ENCODE data around the gene THAP2.
"Not testable (repeated sequence)": the region's sequence is repeated elsewhere in the genome, so short reads cannot be mapped to it uniquely, and the experiment has no call there.

Gene THAP2

DNA sequence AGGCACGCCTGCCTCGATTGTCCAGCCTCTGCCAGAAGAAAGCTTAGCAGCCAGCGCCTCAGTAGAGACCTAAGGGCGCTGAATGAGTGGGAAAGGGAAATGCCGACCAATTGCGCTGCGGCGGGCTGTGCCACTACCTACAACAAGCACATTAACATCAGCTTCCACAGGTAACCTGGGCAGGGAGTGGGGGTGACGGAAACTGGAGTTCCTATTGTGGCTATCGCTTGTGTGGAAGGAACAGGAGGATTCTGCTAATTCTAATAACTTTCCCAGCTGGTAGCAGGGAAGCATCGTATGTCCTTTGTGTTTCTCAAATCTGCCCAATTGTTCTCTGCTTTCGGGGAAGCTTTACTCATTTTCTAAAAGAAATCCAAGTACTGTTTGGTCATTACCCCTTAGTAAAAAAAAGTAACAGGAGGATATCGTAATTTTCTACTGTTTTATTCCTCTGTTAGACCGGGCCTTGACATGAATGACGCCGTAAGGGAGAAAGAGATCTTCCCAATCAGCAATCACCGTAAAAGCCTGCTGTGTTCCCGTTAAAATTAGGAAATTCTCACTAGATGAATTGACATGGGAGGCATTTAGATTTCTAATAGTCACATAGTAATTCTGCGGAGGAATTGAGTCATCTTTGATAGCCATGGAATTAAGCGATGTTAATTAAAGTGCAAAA, 449 bp downstream of the THAP2 start:
- no peaks in the 10 kb centered on the region for H3K36me3 ChIP-seq (ENCODE audit: control insufficient read depth, insufficient read depth, low read length)
- no peaks in the 10 kb centered on the region for H3K4me1 ChIP-seq (ENCODE audit: control insufficient read depth, insufficient read depth, low read length)
- no peaks in the 10 kb centered on the region for H3K27me3 ChIP-seq (ENCODE audit: control insufficient read depth, insufficient read depth, low read length)
- no peaks in the 10 kb centered on the region for H3K9me3 ChIP-seq (ENCODE audit: control insufficient read depth, insufficient read depth, low read length)
- H3K4me3 ChIP-seq (ENCODE audit: low read depth, low read length), result peak overlapping the region; percentile 96
- peak overlapping the region; percentile 99 for H3K9ac ChIP-seq (ENCODE audit: low read depth, low read length)

GRCh38 chr12:71665090-71665463, 976 bp downstream of the THAP2 start:
- no peaks in the 10 kb centered on the region for H3K4me1 ChIP-seq (ENCODE audit: control insufficient read depth, insufficient read depth, low read length)
- no peaks in the 10 kb centered on the region for H3K36me3 ChIP-seq (ENCODE audit: control insufficient read depth, insufficient read depth, low read length)
- peak overlapping the region; percentile 99 for H3K9ac ChIP-seq (ENCODE audit: low read depth, low read length)
- peak overlapping the region; percentile 96 for H3K4me3 ChIP-seq (ENCODE audit: low read depth, low read length)
- H3K9me3 ChIP-seq (ENCODE audit: control insufficient read depth, insufficient read depth, low read length), result no peaks in the 10 kb centered on the region
- H3K27me3 ChIP-seq (ENCODE audit: control insufficient read depth, insufficient read depth, low read length), result no peaks in the 10 kb centered on the region

DNA sequence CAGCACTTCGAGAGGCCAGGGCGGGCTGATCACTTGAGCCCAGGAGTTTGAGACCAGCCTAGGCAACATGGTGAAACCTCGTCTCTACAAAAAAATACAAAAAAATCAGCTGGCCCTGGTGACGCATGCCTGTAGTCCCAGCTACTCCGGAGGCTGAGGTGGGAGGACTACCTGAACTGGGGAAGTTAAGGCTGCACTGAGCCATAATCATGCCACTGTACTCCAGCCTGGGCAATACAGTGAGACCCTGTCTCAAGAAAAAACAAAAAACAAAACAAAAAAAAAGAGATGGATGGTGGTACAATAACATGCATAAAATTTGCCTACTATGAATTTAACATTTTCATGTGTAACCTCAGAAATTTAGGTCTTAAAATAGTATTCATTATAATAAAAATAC, 2.2 kb downstream of the THAP2 start:
- no peaks in the 10 kb centered on the region for H3K27me3 ChIP-seq (ENCODE audit: control insufficient read depth, insufficient read depth, low read length)
- no peak overlapping the region for H3K9ac ChIP-seq (ENCODE audit: low read depth, low read length)
- no peaks in the 10 kb centered on the region for H3K36me3 ChIP-seq (ENCODE audit: control insufficient read depth, insufficient read depth, low read length)
- no peak overlapping the region for H3K4me3 ChIP-seq (ENCODE audit: low read depth, low read length)
- no peaks in the 10 kb centered on the region for H3K4me1 ChIP-seq (ENCODE audit: control insufficient read depth, insufficient read depth, low read length)
- no peaks in the 10 kb centered on the region for H3K9me3 ChIP-seq (ENCODE audit: control insufficient read depth, insufficient read depth, low read length)

DNA sequence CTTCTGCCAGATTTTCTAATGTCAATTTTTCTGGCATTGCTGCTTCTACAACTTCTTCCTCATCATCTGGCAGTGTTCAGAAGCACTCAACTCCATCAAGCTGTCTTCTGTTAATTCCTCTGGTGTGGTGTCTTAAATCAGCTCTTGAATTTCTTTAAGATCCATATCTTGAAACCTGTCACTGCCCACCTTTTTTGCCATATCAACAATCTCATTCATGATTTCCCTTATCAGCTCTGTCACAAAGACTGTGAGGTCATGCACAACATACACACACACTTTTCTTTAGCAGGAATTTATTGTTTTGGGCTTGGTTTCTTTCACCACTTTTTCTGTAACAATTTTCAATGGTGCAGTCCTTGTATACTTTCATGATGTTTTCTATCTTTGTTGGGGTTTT, 7.2 kb downstream of the THAP2 start:
- no peaks in the 10 kb centered on the region for H3K4me1 ChIP-seq (ENCODE audit: control insufficient read depth, insufficient read depth, low read length)
- H3K9me3 ChIP-seq (ENCODE audit: control insufficient read depth, insufficient read depth, low read length), result no peaks in the 10 kb centered on the region
- no peaks in the 10 kb centered on the region for H3K27me3 ChIP-seq (ENCODE audit: control insufficient read depth, insufficient read depth, low read length)
- H3K36me3 ChIP-seq (ENCODE audit: control insufficient read depth, insufficient read depth, low read length), result no peaks in the 10 kb centered on the region
- H3K4me3 ChIP-seq (ENCODE audit: low read depth, low read length), result no peak overlapping the region
- H3K9ac ChIP-seq (ENCODE audit: low read depth, low read length), result no peak overlapping the region

GRCh38 chr12:71671816-71672215, 7.7 kb downstream of the THAP2 start:
- Histone ChIP-seq H3K4me3 (ENCODE audit: low read depth, low read length) (no peak overlapping the region), H3K9ac (ENCODE audit: low read depth, low read length) (no peak overlapping the region), H3K27me3 (ENCODE audit: control insufficient read depth, insufficient read depth, low read length) (no peaks in the 10 kb centered on the region), H3K4me1 (ENCODE audit: control insufficient read depth, insufficient read depth, low read length) (no peaks in the 10 kb centered on the region), H3K9me3 (ENCODE audit: control insufficient read depth, insufficient read depth, low read length) (no peaks in the 10 kb centered on the region), H3K36me3 (ENCODE audit: control insufficient read depth, insufficient read depth, low read length) (no peaks in the 10 kb centered on the region)

DNA sequence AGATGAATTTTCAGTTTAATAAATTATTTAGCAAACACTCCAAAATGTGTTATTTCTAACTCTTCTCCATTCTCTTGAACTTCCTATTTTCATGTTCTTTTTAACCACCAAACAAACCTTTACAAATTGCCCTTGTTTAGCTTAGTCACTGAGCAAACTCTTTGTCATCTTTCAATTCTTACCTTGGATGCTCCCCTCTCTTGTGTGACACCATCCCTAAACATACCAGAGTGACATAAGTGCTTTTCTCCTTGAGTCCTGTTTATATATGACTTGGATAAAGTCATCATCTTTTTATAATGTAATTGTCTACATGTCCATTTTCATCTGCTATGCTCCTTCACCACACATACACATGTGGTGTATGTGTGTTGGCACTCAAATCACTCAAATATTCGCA, 18.4 kb downstream of the THAP2 start:
- Histone ChIP-seq H3K27me3 (ENCODE audit: control insufficient read depth, insufficient read depth, low read length) (no peaks in the 10 kb centered on the region), H3K9me3 (ENCODE audit: control insufficient read depth, insufficient read depth, low read length) (no peaks in the 10 kb centered on the region), H3K9ac (ENCODE audit: low read depth, low read length) (no peak overlapping the region)

DNA sequence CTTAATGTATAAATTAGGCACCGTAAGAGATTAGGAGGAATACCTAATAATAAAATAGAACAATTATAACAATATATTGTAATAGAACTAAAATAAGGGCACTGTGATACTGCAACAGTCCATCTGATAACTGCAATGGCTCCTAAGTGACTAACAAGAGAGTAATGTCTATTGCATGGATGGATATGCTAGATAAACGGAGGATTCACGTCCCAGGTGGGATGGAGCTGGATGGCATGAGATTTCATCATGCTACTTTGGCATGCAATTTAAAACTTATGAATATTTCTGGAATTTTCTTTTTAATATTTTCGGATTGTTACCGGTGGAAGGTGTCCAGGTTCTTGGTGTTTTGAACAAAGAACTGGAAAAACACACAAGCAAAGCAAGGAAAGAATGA, 19.5 kb downstream of the THAP2 start:
- H3K9ac ChIP-seq (ENCODE audit: low read depth, low read length), result no peak overlapping the region
- H3K36me3 ChIP-seq (ENCODE audit: control insufficient read depth, insufficient read depth, low read length), result no peaks in the 10 kb centered on the region
- no peaks in the 10 kb centered on the region for H3K9me3 ChIP-seq (ENCODE audit: control insufficient read depth, insufficient read depth, low read length)
- peaks cover 2% of the 10 kb centered on the region for H3K4me1 ChIP-seq (ENCODE audit: control insufficient read depth, insufficient read depth, low read length)
- no peak overlapping the region for H3K4me3 ChIP-seq (ENCODE audit: low read depth, low read length)
- no peaks in the 10 kb centered on the region for H3K27me3 ChIP-seq (ENCODE audit: control insufficient read depth, insufficient read depth, low read length)

More for the DNA sequence above, 18.4 kb downstream of the THAP2 start:
- peaks cover 2% of the 10 kb centered on the region for H3K4me1 ChIP-seq (ENCODE audit: control insufficient read depth, insufficient read depth, low read length)
- no peak overlapping the region for H3K4me3 ChIP-seq (ENCODE audit: low read depth, low read length)
- no peaks in the 10 kb centered on the region for H3K36me3 ChIP-seq (ENCODE audit: control insufficient read depth, insufficient read depth, low read length)

- no peaks in the 10 kb centered on the region for H3K36me3 ChIP-seq (ENCODE audit: control insufficient read depth, insufficient read depth, low read length)
- H3K9ac ChIP-seq (ENCODE audit: low read depth, low read length), result no peak overlapping the region
- no peaks in the 10 kb centered on the region for H3K27me3 ChIP-seq (ENCODE audit: control insufficient read depth, insufficient read depth, low read length)
- peaks cover 2% of the 10 kb centered on the region for H3K4me1 ChIP-seq (ENCODE audit: control insufficient read depth, insufficient read depth, low read length)
- H3K9me3 ChIP-seq (ENCODE audit: control insufficient read depth, insufficient read depth, low read length), result no peaks in the 10 kb centered on the region
- H3K4me3 ChIP-seq (ENCODE audit: low read depth, low read length), result no peak overlapping the region
These were observed 20.0 kb downstream of the THAP2 start for GRCh38 chr12:71684081-71684480.

DNA sequence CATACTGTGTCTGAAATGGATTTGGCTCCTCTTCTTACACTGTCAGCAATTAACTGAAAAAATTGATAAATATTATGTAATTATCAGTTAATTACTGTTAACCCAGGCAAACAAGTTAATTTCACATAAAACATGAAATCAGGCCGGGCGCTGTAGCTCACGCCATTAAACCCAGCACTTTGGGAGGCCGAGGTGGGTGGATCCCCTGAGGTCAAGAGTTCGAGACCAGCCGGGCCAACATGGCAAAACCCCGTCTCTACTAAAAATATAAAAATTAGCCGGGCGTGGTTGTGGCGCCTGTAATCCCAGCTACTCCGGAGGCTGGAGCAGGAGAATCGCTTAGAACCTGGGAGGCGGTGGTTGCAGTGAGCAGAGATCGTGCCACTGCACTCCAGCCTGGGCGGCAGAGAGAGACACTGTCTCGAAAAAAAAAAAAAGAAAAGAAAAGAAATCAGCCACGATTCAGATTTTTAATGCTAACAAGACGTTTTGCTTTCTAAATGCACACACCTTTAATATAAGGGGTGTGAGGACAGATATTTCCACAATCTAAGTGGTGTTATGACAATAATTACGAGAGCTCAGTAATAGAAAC, 21.3 kb downstream of the THAP2 start:
- H3K4me1 ChIP-seq (ENCODE audit: control insufficient read depth, insufficient read depth, low read length), result peaks cover 2% of the 10 kb centered on the region
- no peaks in the 10 kb centered on the region for H3K36me3 ChIP-seq (ENCODE audit: control insufficient read depth, insufficient read depth, low read length)
- no peaks in the 10 kb centered on the region for H3K27me3 ChIP-seq (ENCODE audit: control insufficient read depth, insufficient read depth, low read length)
- peak overlapping the region; percentile 87 for H3K9ac ChIP-seq (ENCODE audit: low read depth, low read length)
- peak overlapping the region; percentile 81 for H3K4me3 ChIP-seq (ENCODE audit: low read depth, low read length)
- H3K9me3 ChIP-seq (ENCODE audit: control insufficient read depth, insufficient read depth, low read length), result no peaks in the 10 kb centered on the region

DNA sequence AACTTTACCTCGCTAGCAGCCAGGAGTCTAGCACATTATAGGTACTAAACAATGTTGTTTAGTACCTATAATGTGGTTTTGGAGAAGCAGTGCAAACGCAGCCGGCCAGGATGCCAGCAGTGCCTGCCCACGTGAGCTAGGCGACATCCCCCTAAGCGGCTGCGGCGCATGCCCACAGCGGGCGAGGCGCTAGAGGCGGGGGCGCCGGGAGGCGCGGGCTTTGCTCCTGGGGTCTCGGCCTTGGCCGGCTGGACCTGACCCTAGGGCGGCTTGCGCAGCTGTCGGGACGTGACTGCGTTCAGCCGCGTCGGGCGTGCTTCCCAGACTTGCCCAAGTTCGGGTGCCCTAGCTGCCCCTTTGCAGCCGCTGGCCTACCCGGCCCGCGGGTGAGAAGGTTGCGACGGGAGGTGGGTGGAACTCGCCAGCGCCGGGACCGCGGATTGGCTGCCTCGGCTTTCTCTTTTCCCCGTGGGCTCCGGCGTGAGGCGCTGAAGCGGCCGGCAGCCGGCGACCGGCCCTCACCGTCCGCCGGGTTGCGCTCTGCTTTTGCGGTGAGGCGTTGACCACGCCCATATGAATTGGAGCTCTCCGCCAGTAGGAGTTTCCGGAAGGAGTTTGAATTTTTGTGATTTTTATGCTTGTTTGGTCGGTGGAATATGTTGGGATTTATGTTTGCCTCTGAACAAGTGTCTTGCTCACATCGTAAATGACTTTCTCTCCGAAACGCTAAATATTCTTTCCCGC, 22.0 kb downstream of the THAP2 start, which contains the start of gene TMEM19:
Gene TMEM19, plus strand, starts transcription at position 169 of the 744 bp plus-strand sequence. CDS start 599 bp downstream, outside the sequence.
- Histone ChIP-seq H3K9ac (ENCODE audit: low read depth, low read length) (peak within 1 kb of the TSS; percentile 87), H3K36me3 (ENCODE audit: control insufficient read depth, insufficient read depth, low read length) (no peaks in the 10 kb centered on the region), H3K4me3 (ENCODE audit: low read depth, low read length) (peak within 1 kb of the TSS; percentile 81), H3K27me3 (ENCODE audit: control insufficient read depth, insufficient read depth, low read length) (no peaks in the 10 kb centered on the region), H3K9me3 (ENCODE audit: control insufficient read depth, insufficient read depth, low read length) (no peaks in the 10 kb centered on the region), H3K4me1 (ENCODE audit: control insufficient read depth, insufficient read depth, low read length) (peaks cover 2% of the 10 kb centered on the region)

DNA sequence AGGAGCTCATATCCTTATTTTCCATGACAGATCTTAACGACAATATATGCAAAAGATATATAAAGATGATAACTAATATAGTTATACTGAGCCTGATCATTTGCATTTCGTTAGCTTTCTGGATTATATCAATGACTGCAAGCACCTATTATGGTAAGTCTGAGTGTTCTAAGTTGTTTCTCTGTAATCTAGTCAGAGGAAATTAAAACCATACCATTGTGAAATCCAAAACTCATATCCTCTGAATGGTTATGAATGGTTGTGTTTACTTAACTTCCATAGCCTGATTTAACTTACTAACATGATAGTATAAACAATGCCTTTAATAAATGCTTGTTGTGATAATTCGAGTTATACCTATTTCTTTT, 22.5 kb downstream of the THAP2 start:
- H3K36me3 ChIP-seq (ENCODE audit: control insufficient read depth, insufficient read depth, low read length), result no peaks in the 10 kb centered on the region
- no peaks in the 10 kb centered on the region for H3K9me3 ChIP-seq (ENCODE audit: control insufficient read depth, insufficient read depth, low read length)
- H3K9ac ChIP-seq (ENCODE audit: low read depth, low read length), result no peak overlapping the region
- H3K4me3 ChIP-seq (ENCODE audit: low read depth, low read length), result peak overlapping the region; percentile 81
- H3K27me3 ChIP-seq (ENCODE audit: control insufficient read depth, insufficient read depth, low read length), result no peaks in the 10 kb centered on the region
- H3K4me1 ChIP-seq (ENCODE audit: control insufficient read depth, insufficient read depth, low read length), result peaks cover 2% of the 10 kb centered on the region

- H3K9ac ChIP-seq (ENCODE audit: low read depth, low read length); H3K27me3 ChIP-seq (ENCODE audit: control insufficient read depth, insufficient read depth, low read length); H3K9me3 ChIP-seq (ENCODE audit: control insufficient read depth, insufficient read depth, low read length); H3K36me3 ChIP-seq (ENCODE audit: control insufficient read depth, insufficient read depth, low read length); H3K4me1 ChIP-seq (ENCODE audit: control insufficient read depth, insufficient read depth, low read length): not testable (repeated sequence)
- peak overlapping the region; percentile 81 for H3K4me3 ChIP-seq (ENCODE audit: low read depth, low read length)
These were observed 23.1 kb downstream of the THAP2 start for GRCh38 chr12:71687172-71687571.
